Mesothelial cell of epicardium (in vitro differentiated cells): ENCODE results near the gene TENM4. TPM values are rescaled to one million over a fixed set of nuclear protein-coding genes. Genes with fewer than 3 reads are reported as not detected.

Experiments used
- DNase-seq, 2 experiments: peaks; one replicate each; pipeline ENCODE4 v3.0.0; 2021; ENCODE audit warnings: low spot score in 2 of 2; ENCODE audit not compliant: unreplicated experiment in 2 of 2
- H3K27ac Mint-ChIP-seq: 2 replicates; pipeline ENCODE4 v1.8.0; 2021; ENCODE audit warnings: mixed read lengths
- H3K27me3 Mint-ChIP-seq: 2 replicates; pipeline ENCODE4 v1.8.0; 2021; ENCODE audit warnings: low read depth, mixed read lengths
- H3K36me3 Mint-ChIP-seq: 2 replicates; pipeline ENCODE4 v1.8.0; 2021; ENCODE audit warnings: mixed read lengths
- H3K4me1 Mint-ChIP-seq: 2 replicates; pipeline ENCODE4 v1.8.0; 2021; ENCODE audit warnings: mixed read lengths
- H3K4me3 Mint-ChIP-seq: 2 replicates; pipeline ENCODE4 v1.8.0; 2021; ENCODE audit warnings: mild to moderate bottlenecking, moderate library complexity, mixed read lengths
- H3K9me3 Mint-ChIP-seq: 2 replicates; pipeline ENCODE4 v1.8.0; 2021; ENCODE audit warnings: mixed read lengths
- total RNA-seq: library from RNA; stranded (reverse); gene quantifications from 3 replicates; pipeline ENCODE4 v1.2.1, GENCODE V29; 2021
- TF ChIP-seq, protein P1 (sequence below): fragments of 200-600 bp; sonication (generic); IDR thresholded peaks from one replicate; pipeline ENCODE4 v1.5.0; 2021; ENCODE audit warnings: antibody characterized with exemption; ENCODE audit not compliant: unreplicated experiment

Gene TENM4
- total RNA-seq, 1 donor from 2014 or later: 187 TPM

DNA sequence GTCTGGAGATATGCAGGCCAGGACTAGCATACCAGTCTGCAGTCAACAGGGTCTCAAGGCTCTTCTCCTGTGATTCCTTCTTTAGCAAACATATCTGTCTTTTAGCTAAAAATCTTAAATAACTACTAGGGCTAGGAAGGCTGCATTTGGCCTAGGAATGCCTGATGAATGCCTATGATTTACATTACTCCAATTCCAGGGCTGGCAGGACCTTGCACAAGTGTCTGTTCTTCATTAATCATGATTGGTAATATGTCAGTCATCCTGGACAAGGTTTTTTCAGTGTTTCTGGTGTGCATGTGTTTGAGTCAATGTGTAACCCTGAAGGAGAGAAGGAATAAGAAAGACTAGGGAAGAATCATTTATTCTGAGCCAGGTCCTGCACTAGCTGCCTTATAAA is 585.7 kb downstream of the TENM4 start:
- H3K27ac Mint-ChIP-seq: no peak overlapping the region
- no peaks in the 10 kb centered on the region for H3K9me3 Mint-ChIP-seq
- H3K27me3 Mint-ChIP-seq: no peaks in the 10 kb centered on the region
- H3K36me3 Mint-ChIP-seq: peaks cover 7% of the 10 kb centered on the region
- H3K4me3 Mint-ChIP-seq: no peak overlapping the region
- peaks cover 53% of the 10 kb centered on the region for H3K4me1 Mint-ChIP-seq
- no peak for DNase-seq
- TF ChIP-seq, protein P1, sequence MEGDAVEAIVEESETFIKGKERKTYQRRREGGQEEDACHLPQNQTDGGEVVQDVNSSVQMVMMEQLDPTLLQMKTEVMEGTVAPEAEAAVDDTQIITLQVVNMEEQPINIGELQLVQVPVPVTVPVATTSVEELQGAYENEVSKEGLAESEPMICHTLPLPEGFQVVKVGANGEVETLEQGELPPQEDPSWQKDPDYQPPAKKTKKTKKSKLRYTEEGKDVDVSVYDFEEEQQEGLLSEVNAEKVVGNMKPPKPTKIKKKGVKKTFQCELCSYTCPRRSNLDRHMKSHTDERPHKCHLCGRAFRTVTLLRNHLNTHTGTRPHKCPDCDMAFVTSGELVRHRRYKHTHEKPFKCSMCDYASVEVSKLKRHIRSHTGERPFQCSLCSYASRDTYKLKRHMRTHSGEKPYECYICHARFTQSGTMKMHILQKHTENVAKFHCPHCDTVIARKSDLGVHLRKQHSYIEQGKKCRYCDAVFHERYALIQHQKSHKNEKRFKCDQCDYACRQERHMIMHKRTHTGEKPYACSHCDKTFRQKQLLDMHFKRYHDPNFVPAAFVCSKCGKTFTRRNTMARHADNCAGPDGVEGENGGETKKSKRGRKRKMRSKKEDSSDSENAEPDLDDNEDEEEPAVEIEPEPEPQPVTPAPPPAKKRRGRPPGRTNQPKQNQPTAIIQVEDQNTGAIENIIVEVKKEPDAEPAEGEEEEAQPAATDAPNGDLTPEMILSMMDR: no peak

DNA sequence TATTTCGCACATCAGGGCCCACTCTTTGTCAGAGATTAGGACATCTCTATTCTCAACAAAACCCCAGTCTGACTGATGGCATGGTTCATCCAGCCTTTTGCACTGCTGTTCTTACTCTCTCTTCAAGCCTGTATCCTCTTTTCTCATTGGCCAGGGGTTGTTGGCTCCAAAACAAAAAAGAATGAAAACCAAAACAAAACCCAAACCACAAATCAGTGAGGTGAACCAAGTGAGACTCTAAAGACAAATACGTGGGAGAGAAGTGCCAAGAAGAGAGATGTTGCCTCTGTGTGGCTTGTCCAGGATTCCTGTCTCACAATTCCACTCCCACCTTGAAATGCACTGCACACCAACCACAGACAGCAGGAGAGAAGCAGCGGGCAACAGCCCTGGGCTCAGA is 587.3 kb downstream of the TENM4 start:
- no peak overlapping the region for H3K4me3 Mint-ChIP-seq
- H3K27me3 Mint-ChIP-seq: no peaks in the 10 kb centered on the region
- peaks cover 59% of the 10 kb centered on the region for H3K4me1 Mint-ChIP-seq
- H3K27ac Mint-ChIP-seq: no peak overlapping the region
- no peaks in the 10 kb centered on the region for H3K9me3 Mint-ChIP-seq
- no peak for DNase-seq
- peaks cover 7% of the 10 kb centered on the region for H3K36me3 Mint-ChIP-seq
- TF ChIP-seq, protein P1: no peak

DNA sequence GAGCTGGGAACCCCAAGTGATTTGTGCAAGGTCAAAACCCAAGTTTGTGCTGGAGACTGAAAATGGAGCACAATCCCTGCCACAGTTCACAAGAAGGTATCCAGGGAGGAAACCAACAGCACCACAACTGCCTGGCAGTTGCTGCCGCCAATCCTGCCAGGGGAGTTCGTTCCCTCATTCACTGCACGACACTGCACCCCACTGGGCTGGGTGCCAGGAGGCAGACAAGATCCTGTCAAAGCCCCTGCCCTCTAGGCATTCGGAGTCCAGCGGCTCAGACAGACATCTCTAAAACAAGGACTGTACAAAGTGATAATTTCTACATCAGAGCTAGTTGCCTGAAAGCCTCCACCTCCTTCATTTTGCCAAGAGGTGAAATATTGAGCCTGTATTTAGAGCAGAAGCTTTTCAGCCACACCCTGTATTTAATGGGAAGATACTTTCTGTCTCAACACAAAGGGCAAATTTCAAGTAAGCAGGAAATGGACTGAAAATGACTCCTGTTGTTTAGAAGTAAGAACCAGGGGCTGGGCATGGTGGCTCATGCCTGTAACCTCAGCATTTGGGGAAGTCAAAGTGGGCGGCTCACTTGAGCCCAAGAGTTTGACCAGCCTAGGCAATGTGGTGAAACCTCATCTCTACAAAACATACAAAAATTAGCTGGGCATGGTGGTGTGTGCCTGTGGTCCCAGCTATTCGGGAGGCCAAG is 588.8 kb downstream of the TENM4 start:
- H3K9me3 Mint-ChIP-seq: no peaks in the 10 kb centered on the region
- H3K27me3 Mint-ChIP-seq: no peaks in the 10 kb centered on the region
- H3K36me3 Mint-ChIP-seq: peaks cover 7% of the 10 kb centered on the region
- H3K27ac Mint-ChIP-seq: peak overlapping the region; percentile 31
- TF ChIP-seq, protein P1: no peak
- DNase-seq: peak in 1 of 2 experiments; percentile 45
- H3K4me3 Mint-ChIP-seq: no peak overlapping the region
- peaks cover 56% of the 10 kb centered on the region for H3K4me1 Mint-ChIP-seq

DNA sequence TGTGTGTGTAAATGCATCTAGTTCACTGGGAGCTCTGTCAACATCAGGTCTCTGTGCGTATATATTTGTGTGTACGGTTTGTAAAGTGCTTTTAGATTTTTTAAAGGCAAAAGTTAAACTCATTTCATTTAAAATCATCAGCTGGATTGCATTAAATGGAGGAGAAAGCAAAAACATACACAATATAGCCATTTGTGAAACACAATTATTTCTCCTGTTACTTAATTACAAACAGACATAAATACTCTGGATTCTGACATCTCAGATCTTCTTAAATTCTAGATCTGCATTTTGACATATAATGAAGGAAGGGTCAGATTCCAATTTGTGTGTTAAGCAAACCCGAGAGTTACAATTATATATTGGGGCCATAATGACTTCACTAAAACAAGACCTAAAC is 590.8 kb downstream of the TENM4 start:
- no peak for DNase-seq
- no peaks in the 10 kb centered on the region for H3K27me3 Mint-ChIP-seq
- no peaks in the 10 kb centered on the region for H3K9me3 Mint-ChIP-seq
- peaks cover 44% of the 10 kb centered on the region for H3K4me1 Mint-ChIP-seq
- no peak overlapping the region for H3K27ac Mint-ChIP-seq
- H3K36me3 Mint-ChIP-seq: peaks cover 9% of the 10 kb centered on the region
- TF ChIP-seq, protein P1: no peak
- H3K4me3 Mint-ChIP-seq: no peak overlapping the region

DNA sequence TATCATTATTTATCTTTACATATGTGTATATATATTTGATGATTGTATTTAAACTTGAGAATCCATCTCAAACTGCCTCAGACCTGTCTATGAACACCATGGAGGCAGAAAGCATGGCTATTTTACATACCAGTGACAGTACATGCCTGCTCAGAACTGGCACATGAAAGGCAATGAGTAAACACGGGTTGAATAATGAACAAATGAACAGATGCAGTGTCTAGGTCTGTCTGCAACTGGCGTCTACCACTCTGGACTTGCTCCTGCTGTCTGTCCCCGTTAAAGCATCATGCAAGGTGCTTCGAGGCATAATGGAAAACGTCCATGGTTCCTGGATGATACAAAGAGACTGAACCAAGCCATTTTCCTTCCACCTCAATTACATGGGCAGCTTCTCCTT is 594.6 kb downstream of the TENM4 start:
- Mint-ChIP-seq H3K4me1 (peaks cover 40% of the 10 kb centered on the region), H3K27me3 (no peaks in the 10 kb centered on the region), H3K9me3 (no peaks in the 10 kb centered on the region), H3K27ac (peak overlapping the region; percentile 7), H3K4me3 (no peak overlapping the region), H3K36me3 (peaks cover 2% of the 10 kb centered on the region)
- DNase-seq: no peak
- TF ChIP-seq, protein P1: no peak
